GM21737 (cell line): ENCODE measurements around the gene SLC27A1.
"Not testable (repeated sequence)": the region's sequence is repeated elsewhere in the genome, so short reads cannot be mapped to it uniquely, and the experiment has no call there.

ENCODE experiments used
- ATAC-seq: cut with Tn5 transposase; IDR thresholded peaks from one replicate; pipeline ENCODE4 v1.9.1; 2021; ENCODE audit warnings: mild to moderate bottlenecking, moderate library complexity; ENCODE audit not compliant: unreplicated experiment

SLC27A1 gene

GRCh38 chr19:17510220-17510993, 40.1 kb downstream of the SLC27A1 start:
- ATAC-seq, result no peak

GRCh38 chr19:17511724-17512573, 41.6 kb downstream of the SLC27A1 start:
- peak; percentile 61 for ATAC-seq

GRCh38 chr19:17512574-17512939, 42.2 kb downstream of the SLC27A1 start:
- ATAC-seq, result no peak

- no peak for ATAC-seq
These were observed 45.3 kb downstream of the SLC27A1 start for GRCh38 chr19:17515408-17516149.

- no peak for ATAC-seq
These were observed 47.6 kb downstream of the SLC27A1 start for GRCh38 chr19:17517898-17518297.

- not testable (repeated sequence) for ATAC-seq
These were observed 48.3 kb downstream of the SLC27A1 start for GRCh38 chr19:17518654-17519053.

- no peak for ATAC-seq
These were observed 49.6 kb downstream of the SLC27A1 start for GRCh38 chr19:17519967-17520366.

- no peak for ATAC-seq
These were observed 50.5 kb downstream of the SLC27A1 start for GRCh38 chr19:17520865-17521264.

- peak; percentile 76 for ATAC-seq
These were observed 52.9 kb downstream of the SLC27A1 start for GRCh38 chr19:17522988-17523872.

GRCh38 chr19:17524651-17525050, 54.3 kb downstream of the SLC27A1 start:
- ATAC-seq, result no peak

- ATAC-seq, result no peak
These were observed 54.8 kb downstream of the SLC27A1 start for GRCh38 chr19:17525141-17525540.

GRCh38 chr19:17526922-17527321, 56.6 kb downstream of the SLC27A1 start:
- no peak for ATAC-seq

GRCh38 chr19:17527326-17527725, 57.0 kb downstream of the SLC27A1 start:
- no peak for ATAC-seq

- ATAC-seq, result no peak
These were observed 58.3 kb downstream of the SLC27A1 start for GRCh38 chr19:17528610-17529009.

- no peak for ATAC-seq
These were observed 59.2 kb downstream of the SLC27A1 start for GRCh38 chr19:17529239-17530158.

GRCh38 chr19:17530586-17530985, 60.3 kb downstream of the SLC27A1 start:
- ATAC-seq, result no peak

GRCh38 chr19:17532116-17532515, 61.8 kb downstream of the SLC27A1 start:
- ATAC-seq, result no peak

GRCh38 chr19:17532557-17532956, 62.2 kb downstream of the SLC27A1 start:
- ATAC-seq, result no peak

- no peak for ATAC-seq
These were observed 64.4 kb downstream of the SLC27A1 start for GRCh38 chr19:17534767-17535166.
